ENCODE results near the gene EPAS1.

EPAS1 gene

GRCh38 chr2:46402874-46403273 is 105.7 kb downstream of the EPAS1 start:
- no peak for TF ChIP-seq ZNF70 (CRISPR knock-in tag; IDR thresholded peaks at IDR 0.05)
- TF ChIP-seq GLIS3 (CRISPR knock-in tag; IDR thresholded peaks at IDR 0.05): no peak
- TF ChIP-seq CREB5 (CRISPR knock-in tag; IDR thresholded peaks at IDR 0.05; ENCODE audit: low read depth): no peak
- no peak for ATAC-seq

- TF ChIP-seq ARNTL (CRISPR knock-in tag; IDR thresholded peaks at IDR 0.05; ENCODE audit: borderline replicate concordance, low read depth): no peak
- TF ChIP-seq ZC3H10 (CRISPR knock-in tag; IDR thresholded peaks at IDR 0.05): no peak
- TF ChIP-seq ZNF565 (CRISPR knock-in tag; conservative IDR thresholded peaks at IDR 0.05; ENCODE audit: low read depth): no peak
- TF ChIP-seq TSHZ2 (CRISPR knock-in tag; IDR thresholded peaks at IDR 0.05): no peak
- no peak for TF ChIP-seq POU6F1 (CRISPR knock-in tag; IDR thresholded peaks at IDR 0.05; ENCODE audit: borderline replicate concordance, low read depth)
- TF ChIP-seq SNAI2 (CRISPR knock-in tag; IDR thresholded peaks at IDR 0.05): no peak
- TF ChIP-seq CSDC2 (CRISPR knock-in tag; IDR thresholded peaks at IDR 0.05): no peak
- no peak for TF ChIP-seq ZFP30 (CRISPR knock-in tag; IDR thresholded peaks at IDR 0.05)
- TF ChIP-seq GLIS3 (CRISPR knock-in tag; IDR thresholded peaks at IDR 0.05): no peak
- no peak for ATAC-seq
Measured at GRCh38 chr2:46404181-46404759, 107.1 kb downstream of the EPAS1 start.

GRCh38 chr2:46407852-46408455 is 110.7 kb downstream of the EPAS1 start:
- TF ChIP-seq OSR1 (CRISPR knock-in tag; IDR thresholded peaks at IDR 0.05) (no peak), PATZ1 (CRISPR knock-in tag; IDR thresholded peaks at IDR 0.05; ENCODE audit: borderline replicate concordance) (no peak), BACH2 (CRISPR knock-in tag; IDR thresholded peaks at IDR 0.05; ENCODE audit: borderline replicate concordance) (no peak), ZNF8 (CRISPR knock-in tag; IDR thresholded peaks at IDR 0.05) (no peak), ESRRG (CRISPR knock-in tag; IDR thresholded peaks at IDR 0.05) (no peak), ZNF565 (CRISPR knock-in tag; conservative IDR thresholded peaks at IDR 0.05; ENCODE audit: low read depth) (no peak), CREB5 (CRISPR knock-in tag; IDR thresholded peaks at IDR 0.05; ENCODE audit: low read depth) (no peak), TCF4 (CRISPR knock-in tag; IDR thresholded peaks at IDR 0.05; ENCODE audit: borderline replicate concordance) (no peak), PPARA (CRISPR knock-in tag; IDR thresholded peaks at IDR 0.05; ENCODE audit: borderline replicate concordance) (no peak), ARNTL (CRISPR knock-in tag; IDR thresholded peaks at IDR 0.05; ENCODE audit: borderline replicate concordance, low read depth) (no peak), ZFP30 (CRISPR knock-in tag; IDR thresholded peaks at IDR 0.05) (no peak), POU6F1 (CRISPR knock-in tag; IDR thresholded peaks at IDR 0.05; ENCODE audit: borderline replicate concordance, low read depth) (no peak), ISL1 (CRISPR knock-in tag; IDR thresholded peaks at IDR 0.05) (no peak), ZNF70 (CRISPR knock-in tag; IDR thresholded peaks at IDR 0.05) (no peak), RARB (CRISPR knock-in tag; IDR thresholded peaks at IDR 0.05) (no peak)
- no peak for ATAC-seq
